Esophagus squamous epithelium (tissue), 4 donors: ENCODE data around the gene ASPRV1.

Experiments used
- CTCF ChIP-seq, 6 experiments: fragments of 450-650 bp in 4 of 6; fragments of 200-600 bp in 2 of 6; sonication (generic) in 2 of 6; IDR thresholded peaks; one replicate each; pipeline ENCODE4 v1.5.1; 2016 to 2019; ENCODE audit warnings: antibody characterized with exemption in 6 of 6, mild to moderate bottlenecking in 4 of 6, moderate library complexity in 4 of 6
- POLR2A ChIP-seq, 4 donors: fragments of 450-650 bp; IDR thresholded peaks; one replicate each; pipeline ENCODE4 v1.6.1; 2017; ENCODE audit warnings: antibody characterized with exemption in 4 of 4, mild to moderate bottlenecking in 4 of 4, moderate library complexity in 3 of 4

GRCh38 chr2:69947325-69947931 lies 14.0 kb downstream of the ASPRV1 start:
- no peak for TF ChIP-seq POLR2A (IDR thresholded peaks at IDR 0.05)
- TF ChIP-seq CTCF (IDR thresholded peaks at IDR 0.05) = no peak
